Measurements from ENCODE around the gene MYO1G.

- TF ChIP-seq HMGN3 (IDR thresholded peaks at IDR 0.05; ENCODE audit: borderline replicate concordance, extremely low read depth, insufficient read length, low read depth, low read length) (no peak), TEAD1 (CRISPR knock-in tag; IDR thresholded peaks at IDR 0.05) (no peak), ZNF436 (CRISPR knock-in tag; IDR thresholded peaks at IDR 0.05) (no peak), NR2F6 (CRISPR knock-in tag; IDR thresholded peaks at IDR 0.05) (no peak), E2F1 (CRISPR knock-in tag; IDR thresholded peaks at IDR 0.05) (no peak), HOMEZ (CRISPR knock-in tag; IDR thresholded peaks at IDR 0.05) (no peak), TGIF2 (CRISPR knock-in tag; IDR thresholded peaks at IDR 0.05) (no peak), ZNF408 (CRISPR knock-in tag; IDR thresholded peaks at IDR 0.05; ENCODE audit: low read depth) (no peak), ARHGAP35 (IDR thresholded peaks at IDR 0.05; ENCODE audit: partially characterized antibody) (no peak), ZNF239 (CRISPR knock-in tag; IDR thresholded peaks at IDR 0.05) (no peak), RBM15 (IDR thresholded peaks at IDR 0.05; ENCODE audit: insufficient read depth, low read length) (no peak), ELK1 (CRISPR knock-in tag; IDR thresholded peaks at IDR 0.05) (no peak)
These were observed 23.1 kb downstream of the MYO1G start for GRCh38 chr7:44955733-44956132.
